CD14-positive monocyte (primary cell): ENCODE measurements around the gene CNGA3. TPM values are rescaled to one million over a fixed set of nuclear protein-coding genes. Genes with fewer than 3 reads are reported as not detected.

Experiments used
- DNase-seq, 3 donors: peaks; one replicate each; pipeline ENCODE4 v3.0.0-alpha.2; 2011 to 2022
- H2AFZ ChIP-seq: 2 replicates; pipeline ENCODE4 v1.6.0; 2012; ENCODE audit warnings: mild to moderate bottlenecking, low read depth, low read length, inconsistent platforms; ENCODE audit not compliant: insufficient read depth, poor library complexity, severe bottlenecking
- H3K27ac ChIP-seq, 2 donors: 1 replicate in 1 of 2; 2 replicates in 1 of 2; pipeline ENCODE4 v1.5.1; 2012 to 2013; ENCODE audit warnings: low read length in 2 of 2, control low read depth in 1 of 2, inconsistent platforms in 1 of 2, low read depth in 1 of 2, mild to moderate bottlenecking in 1 of 2
- H3K27me3 ChIP-seq, 2 donors: one replicate each; pipeline versions ENCODE4 v1.6.0 to v1.6.1; 2011 to 2013; ENCODE audit warnings: low read length in 2 of 2; ENCODE audit not compliant: control insufficient read depth in 2 of 2, insufficient read depth in 2 of 2
- H3K36me3 ChIP-seq, 2 donors: replicated peaks in 1 of 2; 1 replicate in 1 of 2; 2 replicates in 1 of 2; pipeline versions ENCODE4 v1.5.1 to v1.6.1; 2012 to 2013; ENCODE audit warnings: low read length in 2 of 2, control low read depth in 1 of 2, inconsistent platforms in 1 of 2, mild to moderate bottlenecking in 1 of 2; ENCODE audit not compliant: insufficient read depth in 2 of 2, control insufficient read depth in 1 of 2
- H3K4me1 ChIP-seq, 2 donors: 1 replicate in 1 of 2; 2 replicates in 1 of 2; pipeline versions ENCODE4 v1.5.1 to v1.6.1; 2012 to 2013; ENCODE audit warnings: low read length in 2 of 2, control low read depth in 1 of 2, inconsistent platforms in 1 of 2, mild to moderate bottlenecking in 1 of 2, moderate library complexity in 1 of 2; ENCODE audit not compliant: insufficient read depth in 2 of 2, control insufficient read depth in 1 of 2
- H3K4me2 ChIP-seq: replicated peaks from 2 replicates; pipeline ENCODE3; 2012; ENCODE audit warnings: low read length, moderate library complexity, mild to moderate bottlenecking; ENCODE audit not compliant: poor library complexity, severe bottlenecking; ENCODE audit errors: extremely low read depth
- H3K4me3 ChIP-seq, 3 experiments: fragments of 200-600 bp in 1 of 3; sonication (generic) in 1 of 3; replicated peaks in 1 of 3; 1 replicate in 2 of 3; 2 replicates in 1 of 3; pipeline ENCODE4 v1.5.1; 2011 to 2013; ENCODE audit warnings: low read length in 3 of 3, mild to moderate bottlenecking in 3 of 3, control low read depth in 2 of 3, low read depth in 2 of 3, inconsistent platforms in 1 of 3, moderate library complexity in 1 of 3
- H3K79me2 ChIP-seq: 2 replicates; pipeline ENCODE4 v1.6.0; 2012; ENCODE audit warnings: mild to moderate bottlenecking, control low read depth, inconsistent platforms, low read length, moderate library complexity; ENCODE audit not compliant: insufficient read depth
- H3K9ac ChIP-seq: 2 replicates; pipeline ENCODE4 v1.6.0; 2017; ENCODE audit warnings: low read length, mild to moderate bottlenecking; ENCODE audit not compliant: insufficient read depth, poor library complexity, severe bottlenecking
- H3K9me3 ChIP-seq, 2 donors: replicated peaks in 1 of 2; 1 replicate in 1 of 2; 2 replicates in 1 of 2; pipeline versions ENCODE4 v1.5.1 to v1.6.1; 2012 to 2013; ENCODE audit warnings: low read length in 2 of 2, control low read depth in 1 of 2; ENCODE audit not compliant: control insufficient read depth in 1 of 2, insufficient read depth in 1 of 2
- H4K20me1 ChIP-seq: 2 replicates; pipeline ENCODE4 v1.6.0; 2012; ENCODE audit warnings: mild to moderate bottlenecking, low read length, control low read depth, moderate library complexity; ENCODE audit not compliant: insufficient read depth
- H3K27ac Mint-ChIP-seq, 7 donors: one replicate each; pipeline ENCODE4 v1.8.0; 2020; ENCODE audit warnings: mild to moderate bottlenecking in 7 of 7, mixed read lengths in 7 of 7, moderate library complexity in 6 of 7, inconsistent platforms in 2 of 7
- H3K27me3 Mint-ChIP-seq, 3 donors: one replicate each; pipeline ENCODE4 v1.8.0; 2021 to 2022; ENCODE audit warnings: low read depth in 3 of 3, mild to moderate bottlenecking in 3 of 3, mixed read lengths in 3 of 3, moderate library complexity in 3 of 3, inconsistent platforms in 1 of 3
- H3K36me3 Mint-ChIP-seq, 2 donors: one replicate each; pipeline ENCODE4 v1.8.0; 2020; ENCODE audit warnings: mixed read lengths in 2 of 2, inconsistent platforms in 1 of 2, mild to moderate bottlenecking in 1 of 2
- H3K4me1 Mint-ChIP-seq: one replicate; pipeline ENCODE4 v1.8.0; 2020; ENCODE audit warnings: mild to moderate bottlenecking, mixed read lengths
- H3K4me3 Mint-ChIP-seq, 2 donors: one replicate each; pipeline ENCODE4 v1.8.0; 2020; ENCODE audit warnings: mild to moderate bottlenecking in 2 of 2, mixed read lengths in 2 of 2, moderate library complexity in 1 of 2
- H3K9me3 Mint-ChIP-seq, 7 donors: one replicate each; pipeline ENCODE4 v1.8.0; 2020 to 2022; ENCODE audit warnings: mixed read lengths in 7 of 7, mild to moderate bottlenecking in 6 of 7, moderate library complexity in 6 of 7, inconsistent platforms in 2 of 7
- WGBS: methylation state at CpG from one replicate; pipeline ENCODE4 v1.1.5; 2013; ENCODE audit warnings: missing lambda C conversion rate; ENCODE audit not compliant: insufficient coverage; 5-methylcytosine and 5-hydroxymethylcytosine counted together
- intact Hi-C, 2 donors: fragments of 100-400 bp; cut with micrococcal nuclease; formaldehyde crosslinking; loops; one replicate each; pipeline versions ENCODE4 v1.15.0 to v1.15.1; 2023
- polyA plus RNA-seq, 3 donors: library from polyadenylated mRNA; depleted of rRNA in 1 of 3; unstranded in 2 of 3; stranded (reverse) in 1 of 3; fragments of 300-500 nt in 2 of 3; fragments of >200 nt in 1 of 3; fragmentation: Illumina TruSeq in 2 of 3; gene quantifications; 1 replicate in 2 of 3; 2 replicates in 1 of 3; pipeline ENCODE4 v1.2.3, GENCODE V29; 2012 to 2021
- TF ChIP-seq, protein P1 (sequence below): fragments of 200-600 bp; IDR thresholded peaks from one replicate; pipeline ENCODE4 v1.8.0; 2022; ENCODE audit warnings: antibody characterized with exemption, mild to moderate bottlenecking

The CNGA3 gene
- polyA plus RNA-seq, 3 donors = not detected

DNA sequence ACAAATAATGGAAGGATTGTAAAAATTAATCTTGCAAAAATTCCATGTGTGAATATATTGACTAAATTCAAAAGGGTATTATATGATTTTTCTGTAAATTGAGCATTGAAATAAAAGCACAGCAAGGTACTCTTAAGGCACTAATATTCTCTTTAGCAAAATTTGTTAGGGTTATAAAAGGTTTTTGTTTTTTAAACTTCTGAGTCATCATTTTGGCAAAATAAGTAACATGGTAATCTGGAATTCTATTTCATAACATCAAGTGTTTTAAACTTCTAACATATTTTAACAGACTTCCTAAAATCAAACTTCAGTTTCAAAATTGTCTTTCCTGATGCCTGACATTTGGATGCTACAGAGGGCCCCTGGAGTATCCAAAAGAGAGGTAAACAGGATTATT, 85.9 kb downstream of the CNGA3 start:
- Mint-ChIP-seq H3K9me3 (peaks cover 10 to 19% (median 17%) of the 10 kb centered on the region in 7 donors), H3K4me3 (no peak overlapping the region), H3K27me3 (peaks cover 2 to 6% (median 3%) of the 10 kb centered on the region in 3 donors)

DNA sequence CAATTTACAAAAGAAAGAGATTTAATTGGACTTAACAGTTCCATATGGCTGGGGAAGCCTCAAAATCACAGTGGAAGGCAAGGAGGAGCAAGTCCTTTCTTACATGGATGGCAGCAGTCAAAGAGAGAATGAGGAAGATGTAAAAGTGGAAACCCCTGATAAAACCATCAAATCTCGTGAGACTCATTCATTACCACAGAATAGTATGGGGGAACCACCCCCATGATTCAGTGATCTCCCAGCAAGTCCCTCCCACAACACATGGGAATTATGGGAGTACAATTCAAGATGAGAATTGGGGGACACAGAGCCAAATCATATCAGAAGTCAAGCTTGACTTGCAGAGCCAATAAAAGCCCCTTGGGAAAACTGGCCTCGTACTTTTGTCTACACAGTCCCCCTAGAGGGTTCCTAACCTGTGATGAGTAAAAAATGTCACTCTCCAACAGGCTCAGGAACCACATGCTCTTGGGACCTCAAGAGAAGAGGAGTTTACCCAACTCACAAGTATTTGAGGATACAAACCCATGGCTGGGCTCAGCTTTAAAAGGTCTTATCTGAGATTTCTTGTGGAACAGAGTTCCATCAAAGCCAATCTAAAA, 87.2 kb downstream of the CNGA3 start:
- peaks cover 10 to 22% (median 17%) of the 10 kb centered on the region in 7 donors for H3K9me3 Mint-ChIP-seq
- no peak overlapping the region for H3K27ac ChIP-seq
- no peak overlapping the region for H3K27ac Mint-ChIP-seq
- H3K4me2 ChIP-seq = no peak overlapping the region
- peaks cover 5 to 7% of the 10 kb centered on the region in 2 donors for H3K9me3 ChIP-seq
- no peaks in the 10 kb centered on the region for H3K27me3 ChIP-seq
- TF ChIP-seq, protein P1, sequence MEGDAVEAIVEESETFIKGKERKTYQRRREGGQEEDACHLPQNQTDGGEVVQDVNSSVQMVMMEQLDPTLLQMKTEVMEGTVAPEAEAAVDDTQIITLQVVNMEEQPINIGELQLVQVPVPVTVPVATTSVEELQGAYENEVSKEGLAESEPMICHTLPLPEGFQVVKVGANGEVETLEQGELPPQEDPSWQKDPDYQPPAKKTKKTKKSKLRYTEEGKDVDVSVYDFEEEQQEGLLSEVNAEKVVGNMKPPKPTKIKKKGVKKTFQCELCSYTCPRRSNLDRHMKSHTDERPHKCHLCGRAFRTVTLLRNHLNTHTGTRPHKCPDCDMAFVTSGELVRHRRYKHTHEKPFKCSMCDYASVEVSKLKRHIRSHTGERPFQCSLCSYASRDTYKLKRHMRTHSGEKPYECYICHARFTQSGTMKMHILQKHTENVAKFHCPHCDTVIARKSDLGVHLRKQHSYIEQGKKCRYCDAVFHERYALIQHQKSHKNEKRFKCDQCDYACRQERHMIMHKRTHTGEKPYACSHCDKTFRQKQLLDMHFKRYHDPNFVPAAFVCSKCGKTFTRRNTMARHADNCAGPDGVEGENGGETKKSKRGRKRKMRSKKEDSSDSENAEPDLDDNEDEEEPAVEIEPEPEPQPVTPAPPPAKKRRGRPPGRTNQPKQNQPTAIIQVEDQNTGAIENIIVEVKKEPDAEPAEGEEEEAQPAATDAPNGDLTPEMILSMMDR = no peak
- H3K4me3 Mint-ChIP-seq = no peak overlapping the region
- H3K4me1 Mint-ChIP-seq = no peaks in the 10 kb centered on the region
- peaks cover 2 to 3% (median 3%) of the 10 kb centered on the region in 3 donors for H3K27me3 Mint-ChIP-seq
- no peaks in the 10 kb centered on the region for H3K36me3 ChIP-seq
- no CpG with 5 or more reads among the region's 2 CpGs for WGBS
- no peak overlapping the region for H2AFZ ChIP-seq
- DNase-seq = no peak
- no peaks in the 10 kb centered on the region for H4K20me1 ChIP-seq
- intact Hi-C loops = no loop called here
- H3K36me3 Mint-ChIP-seq = no peaks in the 10 kb centered on the region
- no peak overlapping the region for H3K9ac ChIP-seq
- H3K79me2 ChIP-seq = no peaks in the 10 kb centered on the region
- H3K4me1 ChIP-seq = no peaks in the 10 kb centered on the region
- no peak overlapping the region for H3K4me3 ChIP-seq

More for the DNA sequence above, 85.9 kb downstream of the CNGA3 start:
- Histone ChIP-seq H4K20me1 (no peaks in the 10 kb centered on the region), H3K9me3 (peaks cover 5 to 7% of the 10 kb centered on the region in 2 donors), H3K4me2 (no peak overlapping the region), H3K4me1 (no peaks in the 10 kb centered on the region), H2AFZ (no peak overlapping the region), H3K4me3 (no peak overlapping the region), H3K27me3 (no peaks in the 10 kb centered on the region), H3K79me2 (no peaks in the 10 kb centered on the region), H3K27ac (no peak overlapping the region), H3K36me3 (no peaks in the 10 kb centered on the region), H3K9ac (no peak overlapping the region)
- no peak for DNase-seq
- Mint-ChIP-seq H3K4me1 (no peaks in the 10 kb centered on the region), H3K36me3 (no peaks in the 10 kb centered on the region), H3K27ac (no peak overlapping the region)
- TF ChIP-seq, protein P1 = no peak
- intact Hi-C loops = no loop called here
